ENCODE data around the gene WDR37. TPM values are rescaled to one million over a fixed set of nuclear protein-coding genes. Genes with fewer than 3 reads are reported as not detected.

WDR37 gene
- total and polyA plus RNA-seq, 4 donors, result 6.6 to 23.5 (median 13.6) TPM

- H3K36me3 ChIP-seq (ENCODE audit: control insufficient read depth in 4 of 4, insufficient read depth in 4 of 4, low read length in 4 of 4), result peaks cover 18 to 63% (median 30%) of the 10 kb centered on the region in 4 donors
- 87 to 92% methylated on average over 8 of the region's 8 CpGs for WGBS, 2 donors
- TF ChIP-seq CTCF (IDR thresholded peaks at IDR 0.05; ENCODE audit: control extremely low read depth, extremely low read depth), result no peak
- H3K27me3 ChIP-seq (ENCODE audit: control insufficient read depth in 3 of 3, insufficient read depth in 3 of 3, low read length in 2 of 3), result no peaks in the 10 kb centered on the region
- no peaks in the 10 kb centered on the region for H3K9me3 ChIP-seq (ENCODE audit: control insufficient read depth in 4 of 4, insufficient read depth in 3 of 4, low read length in 3 of 4)
- H3K4me3 ChIP-seq, result no peak overlapping the region
- H3K27ac ChIP-seq (ENCODE audit: low read depth in 1 of 2, low read length in 1 of 2), result no peak overlapping the region
- DNase-seq, result no peak
- H3K9ac ChIP-seq (ENCODE audit: insufficient read depth in 1 of 2, low read length in 2 of 2), result no peak overlapping the region
- no peak for ATAC-seq (ENCODE audit: insufficient read depth, low FRiP score)
- peaks cover 0 to 2% (median 0%) of the 10 kb centered on the region in 5 donors for H3K4me1 ChIP-seq (ENCODE audit: control insufficient read depth in 5 of 5, insufficient read depth in 5 of 5, low read length in 5 of 5)
Observed at GRCh38 chr10:1119027-1119426, 62.8 kb downstream of the WDR37 start.

- Histone ChIP-seq H3K4me3 (no peak overlapping the region), H3K36me3 (ENCODE audit: control insufficient read depth in 4 of 4, insufficient read depth in 4 of 4, low read length in 4 of 4) (peaks cover 19 to 63% (median 33%) of the 10 kb centered on the region in 4 donors), H3K27me3 (ENCODE audit: control insufficient read depth in 3 of 3, insufficient read depth in 3 of 3, low read length in 2 of 3) (no peaks in the 10 kb centered on the region), H3K9ac (ENCODE audit: insufficient read depth in 1 of 2, low read length in 2 of 2) (no peak overlapping the region), H3K4me1 (ENCODE audit: control insufficient read depth in 5 of 5, insufficient read depth in 5 of 5, low read length in 5 of 5) (peaks cover 0 to 2% (median 0%) of the 10 kb centered on the region in 5 donors), H3K9me3 (ENCODE audit: control insufficient read depth in 4 of 4, insufficient read depth in 3 of 4, low read length in 3 of 4) (no peaks in the 10 kb centered on the region), H3K27ac (ENCODE audit: low read depth in 1 of 2, low read length in 1 of 2) (no peak overlapping the region)
- TF ChIP-seq CTCF (IDR thresholded peaks at IDR 0.05; ENCODE audit: control extremely low read depth, extremely low read depth), result no peak
- ATAC-seq (ENCODE audit: insufficient read depth, low FRiP score) (no peak), DNase-seq (no peak)
- 93 to 95% methylated on average over 6 of the region's 6 CpGs for WGBS, 2 donors
Observed at GRCh38 chr10:1119501-1119900, 63.3 kb downstream of the WDR37 start.

DNA sequence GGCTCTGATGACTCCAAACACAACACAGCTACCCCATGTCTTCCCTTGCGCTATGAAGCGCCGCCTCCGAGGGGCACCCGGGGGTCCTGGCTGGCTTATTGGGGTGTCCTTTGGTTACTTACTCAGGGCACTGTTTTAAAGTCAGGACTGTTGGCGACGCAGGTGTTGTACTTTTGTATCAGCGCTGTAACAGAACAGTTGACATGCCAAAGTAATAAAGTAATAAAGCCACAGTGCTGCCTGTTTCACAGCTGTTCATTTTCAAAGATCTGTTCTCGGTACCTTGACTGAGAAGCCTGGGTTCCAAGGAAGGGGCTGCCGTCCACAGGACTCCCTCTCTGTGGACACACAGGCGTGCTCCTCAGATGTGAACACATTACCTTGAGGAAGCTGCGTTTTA, 64.1 kb downstream of the WDR37 start:
- no peaks in the 10 kb centered on the region for H3K27me3 ChIP-seq (ENCODE audit: control insufficient read depth in 3 of 3, insufficient read depth in 3 of 3, low read length in 2 of 3)
- no peak overlapping the region for H3K27ac ChIP-seq (ENCODE audit: low read depth in 1 of 2, low read length in 1 of 2)
- H3K9ac ChIP-seq (ENCODE audit: insufficient read depth in 1 of 2, low read length in 2 of 2), result no peak overlapping the region
- H3K4me3 ChIP-seq, result no peak overlapping the region
- ATAC-seq (ENCODE audit: insufficient read depth, low FRiP score) (no peak), DNase-seq (no peak)
- H3K9me3 ChIP-seq (ENCODE audit: control insufficient read depth in 4 of 4, insufficient read depth in 3 of 4, low read length in 3 of 4), result no peaks in the 10 kb centered on the region
- peaks cover 22 to 65% (median 37%) of the 10 kb centered on the region in 4 donors for H3K36me3 ChIP-seq (ENCODE audit: control insufficient read depth in 4 of 4, insufficient read depth in 4 of 4, low read length in 4 of 4)
- TF ChIP-seq CTCF (IDR thresholded peaks at IDR 0.05; ENCODE audit: control extremely low read depth, extremely low read depth), result no peak
- peaks cover 0 to 2% (median 0%) of the 10 kb centered on the region in 5 donors for H3K4me1 ChIP-seq (ENCODE audit: control insufficient read depth in 5 of 5, insufficient read depth in 5 of 5, low read length in 5 of 5)
- WGBS, 2 donors, result 85 to 95% methylated on average over 12 of the region's 12 CpGs

DNA sequence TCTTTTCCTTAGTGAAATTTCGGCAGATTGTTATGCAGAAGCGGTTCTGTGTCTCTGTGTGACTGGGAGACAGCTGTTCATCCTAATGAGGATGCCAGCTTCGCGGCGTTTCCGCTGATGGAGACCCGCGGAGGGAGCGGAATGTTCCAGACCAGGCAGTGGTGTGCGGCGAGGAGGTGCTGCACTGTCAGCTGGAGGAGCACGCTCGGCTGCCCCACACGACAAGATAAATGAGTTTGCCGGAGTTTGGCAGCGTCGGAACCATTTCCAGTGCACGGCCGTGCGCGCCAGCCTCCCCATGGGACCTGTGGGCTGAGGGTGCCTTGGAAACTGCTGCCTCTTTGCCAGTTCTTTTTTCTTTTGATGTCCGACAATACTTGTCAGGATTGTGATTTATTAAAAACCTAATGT, 64.6 kb downstream of the WDR37 start:
- no peak overlapping the region for H3K9ac ChIP-seq (ENCODE audit: insufficient read depth in 1 of 2, low read length in 2 of 2)
- H3K4me3 ChIP-seq, result no peak overlapping the region
- no peak for TF ChIP-seq CTCF (IDR thresholded peaks at IDR 0.05; ENCODE audit: control extremely low read depth, extremely low read depth)
- peaks cover 0 to 2% (median 0%) of the 10 kb centered on the region in 5 donors for H3K4me1 ChIP-seq (ENCODE audit: control insufficient read depth in 5 of 5, insufficient read depth in 5 of 5, low read length in 5 of 5)
- 84 to 93% methylated on average over 22 of the region's 22 CpGs for WGBS, 2 donors
- no peaks in the 10 kb centered on the region for H3K27me3 ChIP-seq (ENCODE audit: control insufficient read depth in 3 of 3, insufficient read depth in 3 of 3, low read length in 2 of 3)
- DNase-seq (peak in 1 of 3 donors; percentile 13), ATAC-seq (ENCODE audit: insufficient read depth, low FRiP score) (no peak)
- no peak overlapping the region for H3K27ac ChIP-seq (ENCODE audit: low read depth in 1 of 2, low read length in 1 of 2)
- H3K9me3 ChIP-seq (ENCODE audit: control insufficient read depth in 4 of 4, insufficient read depth in 3 of 4, low read length in 3 of 4), result no peaks in the 10 kb centered on the region
- peaks cover 25 to 64% (median 39%) of the 10 kb centered on the region in 4 donors for H3K36me3 ChIP-seq (ENCODE audit: control insufficient read depth in 4 of 4, insufficient read depth in 4 of 4, low read length in 4 of 4)

All from lung (tissue), 12 donors.